Ishikawa (cell line): ENCODE measurements around the gene NHEJ1.

Experiments
- CEBPB ChIP-seq: IDR thresholded peaks from 2 replicates; pipeline ENCODE4 v1.6.1; 2012
- CREB1 ChIP-seq: IDR thresholded peaks from 2 replicates; pipeline ENCODE4 v1.6.1; 2012; ENCODE audit warnings: low read depth
- EGR1 ChIP-seq: IDR thresholded peaks from 2 replicates; pipeline ENCODE4 v1.6.1; 2012
- EP300 ChIP-seq: IDR thresholded peaks from 2 replicates; pipeline ENCODE4 v1.6.1; 2012; ENCODE audit warnings: borderline replicate concordance
- NFIC ChIP-seq: IDR thresholded peaks from 2 replicates; pipeline ENCODE4 v1.6.1; 2012
- RAD21 ChIP-seq: IDR thresholded peaks from 2 replicates; pipeline ENCODE4 v1.6.1; 2012; ENCODE audit warnings: low read depth
- REST ChIP-seq: IDR thresholded peaks from 2 replicates; pipeline ENCODE4 v1.6.1; 2012; ENCODE audit warnings: low read depth, mild to moderate bottlenecking
- TAF1 ChIP-seq: IDR thresholded peaks from 2 replicates; pipeline ENCODE4 v1.6.1; 2012; ENCODE audit warnings: low read depth, mild to moderate bottlenecking
- TCF12 ChIP-seq: IDR thresholded peaks from 2 replicates; pipeline ENCODE4 v1.6.1; 2012; ENCODE audit warnings: low read depth
- TEAD4 ChIP-seq: IDR thresholded peaks from 2 replicates; pipeline ENCODE4 v1.6.1; 2012
- USF1 ChIP-seq: IDR thresholded peaks from 2 replicates; pipeline ENCODE4 v1.6.1; 2012
- ZBTB7A ChIP-seq: IDR thresholded peaks from 2 replicates; pipeline ENCODE4 v1.6.1; 2012; ENCODE audit warnings: low read depth
- TF ChIP-seq, protein P1 (sequence below): IDR thresholded peaks from 2 replicates; pipeline ENCODE4 v1.6.1; 2012

Gene NHEJ1

GRCh38 chr2:219183151-219183772 is 22.6 kb upstream of the NHEJ1 start:
- no peak for TF ChIP-seq EGR1
- TF ChIP-seq RAD21: no peak
- TF ChIP-seq REST: no peak

GRCh38 chr2:219182331-219183150 is 21.9 kb upstream of the NHEJ1 start:
- TF ChIP-seq ZBTB7A (no peak), USF1 (no peak), REST (no peak)

- no peak for TF ChIP-seq NFIC
- no peak for TF ChIP-seq EP300
- TF ChIP-seq EGR1: no peak
- TF ChIP-seq RAD21: no peak
- no peak for TF ChIP-seq USF1
- no peak for TF ChIP-seq CEBPB
- no peak for TF ChIP-seq CREB1
- TF ChIP-seq ZBTB7A: no peak
- TF ChIP-seq, protein P1, sequence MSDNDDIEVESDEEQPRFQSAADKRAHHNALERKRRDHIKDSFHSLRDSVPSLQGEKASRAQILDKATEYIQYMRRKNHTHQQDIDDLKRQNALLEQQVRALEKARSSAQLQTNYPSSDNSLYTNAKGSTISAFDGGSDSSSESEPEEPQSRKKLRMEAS: no peak
- TF ChIP-seq REST: no peak
- no peak for TF ChIP-seq TEAD4
- TF ChIP-seq TCF12: no peak
Observed at GRCh38 chr2:219181531-219181930, 20.9 kb upstream of the NHEJ1 start.

GRCh38 chr2:219180961-219181360 is 20.3 kb upstream of the NHEJ1 start:
- TF ChIP-seq TCF12 (no peak), USF1 (no peak), TAF1 (no peak), REST (no peak)
